GM12874 (cell line): ENCODE data around the gene CATSPERZ.

Experiments
- CTCF ChIP-seq: IDR thresholded peaks from 2 replicates; pipeline ENCODE4 v1.5.1; 2011; ENCODE audit warnings: low read depth, mild to moderate bottlenecking, control low read depth, low read length, moderate library complexity; ENCODE audit not compliant: insufficient read depth

Gene CATSPERZ

GRCh38 chr11:64349404-64349803 is 49.2 kb downstream of the CATSPERZ start:
- TF ChIP-seq CTCF: no peak

- no peak for TF ChIP-seq CTCF
These were observed 51.0 kb downstream of the CATSPERZ start for GRCh38 chr11:64351136-64351631.

GRCh38 chr11:64352099-64352994 is 52.2 kb downstream of the CATSPERZ start:
- TF ChIP-seq CTCF: no peak

GRCh38 chr11:64352995-64353714 is 53.0 kb downstream of the CATSPERZ start:
- TF ChIP-seq CTCF: no peak

- TF ChIP-seq CTCF: no peak
These were observed 53.8 kb downstream of the CATSPERZ start for GRCh38 chr11:64353715-64354506.
